GM12878 (cell line): Measurements from ENCODE around the gene HS3ST1. TPM values are rescaled to one million over a fixed set of nuclear protein-coding genes. Genes with fewer than 3 reads are reported as not detected.
"Not testable (repeated sequence)": the region's sequence is repeated elsewhere in the genome, so short reads cannot be mapped to it uniquely, and the experiment has no call there.

Experiments used
- ATAC-seq: fragments of 200-7000 bp; cut with Tn5 transposase; 3 replicates; pipeline ENCODE4 v1.9.1; 2020; ENCODE audit warnings: mild to moderate bottlenecking, moderate library complexity
- BruUV-seq: library from RNA; stranded (reverse); fragments of 400-500 nt; replicated peaks from 2 replicates; lab custom pipeline; 2021; lab: Mats Ljungman, UMichigan
- CTCF ChIA-PET: fragments of 300-600 bp; sonication (Branson Sonifier 250); formaldehyde crosslinking; extraction: SDS; loops from one replicate; lab custom pipeline; 2021; ENCODE audit warnings: inconsistent platforms; lab: Yijun Ruan, JAX
- POLR2A ChIA-PET: fragments of 350-600 bp; formaldehyde crosslinking; extraction: SDS; loops from one replicate; lab custom pipeline; 2021; ENCODE audit warnings: inconsistent platforms; lab: Charles Lee
- RAD21 ChIA-PET: fragments of 300-600 bp; sonication (Branson Sonifier 250); formaldehyde crosslinking; loops from one replicate; lab custom pipeline; 2023; ENCODE audit warnings: antibody characterized with exemption; ENCODE audit not compliant: unreplicated experiment; lab: Charles Lee
- SMC1A ChIA-PET: fragments of 300-600 bp; sonication (Branson Sonifier 250); formaldehyde crosslinking; loops from one replicate; lab custom pipeline; 2023; ENCODE audit not compliant: unreplicated experiment, uncharacterized antibody; lab: Charles Lee
- DNase-seq: peaks from one replicate; pipeline ENCODE4 v3.0.0-alpha.2; 2011; ENCODE audit warnings: low read depth, low spot score
- FAIRE-seq: peaks from 3 replicates; lab custom pipeline; 2011; peaks lifted over from hg19 to GRCh38; lab: Jason Lieb, UNC
- H2AFZ ChIP-seq: 2 replicates; pipeline ENCODE4 v1.6.0; 2011; ENCODE audit warnings: low read depth, low read length, control low read depth; ENCODE audit not compliant: control insufficient read depth
- H3K27ac ChIP-seq: 2 replicates; pipeline ENCODE4 v1.5.1; 2011; ENCODE audit warnings: control low read depth; ENCODE audit not compliant: control insufficient read depth, insufficient read depth
- H3K27me3 ChIP-seq, 2 experiments: replicated peaks in 1 of 2; 2 replicates each; pipeline versions ENCODE4 v1.6.0 to v1.6.1; 2011; ENCODE audit warnings: low read length in 1 of 2; ENCODE audit not compliant: control insufficient read depth in 2 of 2, insufficient read depth in 2 of 2
- H3K36me3 ChIP-seq, 2 experiments: 2 replicates each; pipeline ENCODE4 v1.5.1; 2011; ENCODE audit warnings: low read length in 1 of 2; ENCODE audit not compliant: control insufficient read depth in 2 of 2, insufficient read depth in 2 of 2
- H3K4me1 ChIP-seq: 2 replicates; pipeline ENCODE4 v1.6.1; 2011; ENCODE audit warnings: mild to moderate bottlenecking, low read length, moderate library complexity, mixed read lengths; ENCODE audit not compliant: control insufficient read depth, insufficient read depth
- H3K4me2 ChIP-seq: 2 replicates; pipeline ENCODE4 v1.6.0; 2011; ENCODE audit warnings: control low read depth; ENCODE audit not compliant: control insufficient read depth, insufficient read depth
- H3K4me3 ChIP-seq: fragments of 200-600 bp; sonication (generic); 2 replicates; pipeline ENCODE4 v1.5.1; 2016
- H3K79me2 ChIP-seq: 2 replicates; pipeline ENCODE4 v1.6.0; 2011; ENCODE audit warnings: low read length; ENCODE audit not compliant: control insufficient read depth, insufficient read depth
- H3K9ac ChIP-seq: 2 replicates; pipeline ENCODE4 v1.8.0; 2011; ENCODE audit warnings: low read length, control low read depth, mixed read lengths; ENCODE audit not compliant: control insufficient read depth, insufficient read depth
- H3K9me3 ChIP-seq: replicated peaks from 3 replicates; pipeline ENCODE4 v1.5.1; 2011; ENCODE audit warnings: mild to moderate bottlenecking, low read length; ENCODE audit not compliant: control insufficient read depth, insufficient read depth
- H4K20me1 ChIP-seq: 2 replicates; pipeline ENCODE4 v1.6.0; 2011; ENCODE audit not compliant: control insufficient read depth, insufficient read depth
- ASH2L ChIP-seq: fragments of 300-600, 200-600 bp; sonication (generic); IDR thresholded peaks from 2 replicates; pipeline ENCODE4 v1.6.1; 2017; ENCODE audit warnings: low read depth, mild to moderate bottlenecking, borderline replicate concordance
- CEBPB ChIP-seq, 2 experiments: fragments of 150-350 bp in 1 of 2; IDR thresholded peaks; 2 replicates each; pipeline ENCODE4 v1.6.1; 2012 to 2014; ENCODE audit warnings: low read depth in 2 of 2, low read length in 2 of 2, borderline replicate concordance in 1 of 2, inconsistent platforms in 1 of 2
- ETV6 ChIP-seq, 2 experiments: fragments of 450-650 bp in 1 of 2; IDR thresholded peaks in 1 of 2; conservative IDR thresholded peaks in 1 of 2; 2 replicates each; pipeline ENCODE4 v1.6.1; 2014; ENCODE audit warnings: antibody characterized with exemption in 1 of 2, borderline replicate concordance in 1 of 2, low read depth in 1 of 2, mild to moderate bottlenecking in 1 of 2, moderate library complexity in 1 of 2
- POLR2AphosphoS5 ChIP-seq: IDR thresholded peaks from 2 replicates; pipeline ENCODE4 v1.6.1; 2011; ENCODE audit warnings: mild to moderate bottlenecking, low read length, inconsistent platforms
- ZNF384 ChIP-seq: IDR thresholded peaks from 2 replicates; pipeline ENCODE4 v1.6.1; 2012; ENCODE audit warnings: low read depth, mild to moderate bottlenecking, low read length, improper control_type of control experiment, borderline replicate concordance
- ZSCAN29 ChIP-seq: fragments of 450-650 bp; IDR thresholded peaks from 2 replicates; pipeline ENCODE4 v1.6.1; 2017; ENCODE audit warnings: mild to moderate bottlenecking, moderate library complexity
- WGBS: methylation state at CpG from one replicate; pipeline ENCODE4 v1.1.6; 2016; ENCODE audit warnings: low lambda C conversion rate; ENCODE audit not compliant: insufficient replicate concordance, insufficient coverage; ENCODE audit errors: missing lambda C conversion rate; 5-methylcytosine and 5-hydroxymethylcytosine counted together
- in situ Hi-C: fragments of 300-500 bp; cut with MboI; formaldehyde crosslinking; loops from 9 replicates; pipeline ENCODE4 v1.14.3; 2018; ENCODE audit warnings: mixed read lengths
- intact Hi-C: fragments of 100-400 bp; cut with micrococcal nuclease; formaldehyde crosslinking; loops from one replicate; pipeline ENCODE4 v1.14.2; 2022; ENCODE audit not compliant: unreplicated experiment
- polyA plus RNA-seq, 11 experiments: library from polyadenylated mRNA; depleted of rRNA in 4 of 11; unstranded in 6 of 11; stranded (reverse) in 5 of 11; fragments of >200 nt; fragmentation: Nextera tagmentation in 4 of 11; fragmentation: Illumina TruSeq in 1 of 11; extraction: Ambion mirVana in 4 of 11; extraction: Trizol in 1 of 11; gene quantifications; 1 replicate in 1 of 11; 2 replicates in 10 of 11; pipeline versions ENCODE4 v1.2.1 to v1.2.3, GENCODE V29; 2011 to 2016; ENCODE audit warnings: inconsistent platforms in 2 of 11, missing spikeins in 2 of 11, low read depth in 1 of 11
- total RNA-seq, 4 experiments: library from RNA; depleted of rRNA in 3 of 4; stranded (reverse); fragments of >200 nt in 3 of 4; fragmentation: Illumina TruSeq in 1 of 4; extraction: Trizol in 1 of 4; gene quantifications; 2 replicates each; pipeline versions ENCODE4 v1.2.1 to v1.2.3, GENCODE V29; 2013 to 2021
- TF ChIP-seq, protein P1 (sequence below): fragments of 450-650 bp; IDR thresholded peaks from 2 replicates; pipeline ENCODE4 v1.6.1; 2017; ENCODE audit warnings: antibody characterized with exemption, mild to moderate bottlenecking, moderate library complexity

The HS3ST1 gene
- total and polyA plus RNA-seq, 10 of the 15 experiments (the other 5 are each of a cell fraction or from before 2014, with no cell fraction given): 0.03 to 0.65 (median 0.13) TPM

DNA sequence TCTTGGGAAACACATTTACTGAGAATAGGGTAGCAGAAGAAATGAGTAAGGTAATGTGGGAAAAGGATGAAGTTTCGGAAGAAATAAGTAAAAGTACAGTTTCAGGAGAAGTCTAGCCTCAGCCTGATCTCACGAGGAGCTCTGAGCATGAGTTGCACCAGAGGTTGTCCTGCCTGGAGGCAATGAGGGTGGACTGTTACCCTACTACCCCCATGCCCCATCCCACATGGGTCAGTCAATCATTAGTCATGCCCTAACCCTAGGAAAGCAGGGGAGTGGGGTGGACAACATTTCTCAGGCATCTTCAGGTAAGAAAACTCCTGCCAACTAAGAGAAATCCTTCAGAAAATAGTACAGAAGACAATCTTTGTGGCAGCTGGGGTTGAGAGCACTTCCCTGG, 35.1 kb downstream of the HS3ST1 start:
- no peaks in the 10 kb centered on the region for H3K79me2 ChIP-seq
- FAIRE-seq: no peak
- H2AFZ ChIP-seq: no peak overlapping the region
- ATAC-seq: no peak
- BruUV-seq: no TSS peak
- H3K9ac ChIP-seq: no peak overlapping the region
- ChIA-PET POLR2A (no interaction called here), CTCF (no interaction called here), RAD21 (interaction anchor here (1.3 kb wide), 1 partner anchor 9 kb away, joined by 3 read pairs; no protein-coding TSS in a partner anchor)
- no peak overlapping the region for H3K4me3 ChIP-seq
- H3K27ac ChIP-seq: no peak overlapping the region
- H3K4me1 ChIP-seq: peaks cover 7% of the 10 kb centered on the region; the same call in 1 of the 2 replicates
- no peaks in the 10 kb centered on the region for H4K20me1 ChIP-seq
- H3K27me3 ChIP-seq: no peaks in the 10 kb centered on the region
- TF ChIP-seq, protein P1, sequence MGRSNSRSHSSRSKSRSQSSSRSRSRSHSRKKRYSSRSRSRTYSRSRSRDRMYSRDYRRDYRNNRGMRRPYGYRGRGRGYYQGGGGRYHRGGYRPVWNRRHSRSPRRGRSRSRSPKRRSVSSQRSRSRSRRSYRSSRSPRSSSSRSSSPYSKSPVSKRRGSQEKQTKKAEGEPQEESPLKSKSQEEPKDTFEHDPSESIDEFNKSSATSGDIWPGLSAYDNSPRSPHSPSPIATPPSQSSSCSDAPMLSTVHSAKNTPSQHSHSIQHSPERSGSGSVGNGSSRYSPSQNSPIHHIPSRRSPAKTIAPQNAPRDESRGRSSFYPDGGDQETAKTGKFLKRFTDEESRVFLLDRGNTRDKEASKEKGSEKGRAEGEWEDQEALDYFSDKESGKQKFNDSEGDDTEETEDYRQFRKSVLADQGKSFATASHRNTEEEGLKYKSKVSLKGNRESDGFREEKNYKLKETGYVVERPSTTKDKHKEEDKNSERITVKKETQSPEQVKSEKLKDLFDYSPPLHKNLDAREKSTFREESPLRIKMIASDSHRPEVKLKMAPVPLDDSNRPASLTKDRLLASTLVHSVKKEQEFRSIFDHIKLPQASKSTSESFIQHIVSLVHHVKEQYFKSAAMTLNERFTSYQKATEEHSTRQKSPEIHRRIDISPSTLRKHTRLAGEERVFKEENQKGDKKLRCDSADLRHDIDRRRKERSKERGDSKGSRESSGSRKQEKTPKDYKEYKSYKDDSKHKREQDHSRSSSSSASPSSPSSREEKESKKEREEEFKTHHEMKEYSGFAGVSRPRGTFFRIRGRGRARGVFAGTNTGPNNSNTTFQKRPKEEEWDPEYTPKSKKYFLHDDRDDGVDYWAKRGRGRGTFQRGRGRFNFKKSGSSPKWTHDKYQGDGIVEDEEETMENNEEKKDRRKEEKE: no peak
- no peak for TF ChIP-seq ZNF384
- no peak for TF ChIP-seq ZSCAN29
- TF ChIP-seq POLR2AphosphoS5: no peak
- TF ChIP-seq ETV6 (conservative IDR thresholded peaks at IDR 0.05 in 1 of 2, IDR thresholded peaks at IDR 0.05 in 1 of 2; ENCODE audit: borderline replicate concordance in 1 of 2, low read depth in 1 of 2): no peak
- TF ChIP-seq CEBPB (IDR thresholded peaks at IDR 0.05; ENCODE audit: borderline replicate concordance in 1 of 2, low read depth in 2 of 2, low read length in 2 of 2): no peak
- TF ChIP-seq ASH2L: no peak
- TF ChIP-seq, all 136 proteins: peak for 0
- no peak overlapping the region for H3K4me2 ChIP-seq
- 52% methylated on average over 2 of the region's 2 CpGs for WGBS
- no peak for DNase-seq
- no peaks in the 10 kb centered on the region for H3K9me3 ChIP-seq
- intact Hi-C loops: no loop called here
- SMC1A ChIA-PET: no interaction called here
- in situ Hi-C loops: no loop called here
- H3K36me3 ChIP-seq: no peaks in the 10 kb centered on the region

DNA sequence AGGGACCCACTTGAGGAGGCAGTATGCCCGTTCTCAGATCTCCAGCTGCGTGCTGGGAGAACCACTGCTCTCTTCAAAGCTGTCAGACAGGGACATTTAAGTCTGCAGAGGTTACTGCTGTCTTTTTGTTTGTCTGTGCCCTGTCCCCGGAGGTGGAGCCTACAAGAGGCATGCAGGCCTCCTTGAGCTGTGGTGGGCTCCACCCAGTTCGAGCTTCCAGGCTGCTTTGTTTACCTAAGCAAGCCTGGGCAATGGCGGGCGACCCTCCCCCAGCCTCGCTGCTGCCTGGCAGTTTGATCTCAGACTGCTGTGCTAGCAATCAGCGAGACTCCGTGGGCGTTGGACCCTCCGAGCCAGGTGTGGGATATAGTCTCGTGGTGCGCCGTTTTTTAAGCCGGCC, 44.6 kb downstream of the HS3ST1 start:
- H3K4me1 ChIP-seq, H3K27ac ChIP-seq, BruUV-seq, H3K4me2 ChIP-seq, H3K79me2 ChIP-seq, H3K4me3 ChIP-seq, SMC1A ChIA-PET, H3K9me3 ChIP-seq, H3K27me3 ChIP-seq, H3K36me3 ChIP-seq, CTCF ChIA-PET, intact Hi-C loops, H4K20me1 ChIP-seq, FAIRE-seq, in situ Hi-C loops, H3K9ac ChIP-seq, DNase-seq, RAD21 ChIA-PET, POLR2A ChIA-PET, H2AFZ ChIP-seq, ATAC-seq: not testable (repeated sequence)
- 63% methylated on average over 12 of the region's 15 CpGs for WGBS
